HepG2 (cell line): ENCODE measurements around the gene BANP. TPM values are rescaled to one million over a fixed set of nuclear protein-coding genes. Genes with fewer than 3 reads are reported as not detected.

Experiments used
- ATAC-seq: fragments of 200-7000 bp; cut with Tn5 transposase; 3 replicates; pipeline ENCODE4 v1.9.1; 2020; ENCODE audit warnings: mild to moderate bottlenecking, moderate library complexity
- BruUV-seq: library from RNA; stranded (reverse); fragments of 400-500 nt; replicated peaks from 2 replicates; lab custom pipeline; 2021; lab: Mats Ljungman, UMichigan
- CTCF ChIA-PET: fragments of 300-600 bp; formaldehyde crosslinking; extraction: SDS; loops from one replicate; lab custom pipeline; 2021; ENCODE audit warnings: low total read pairs, inconsistent platforms, low intra/inter-chr PET ratio; lab: Yijun Ruan, JAX
- POLR2A ChIA-PET: fragments of 350-600 bp; sonication (Branson Sonifier 250); formaldehyde crosslinking; loops from one replicate; lab custom pipeline; 2020; ENCODE audit warnings: antibody characterized with exemption, inconsistent platforms; lab: Yijun Ruan, JAX
- DNase-seq: peaks from one replicate; pipeline ENCODE4 v3.0.0-alpha.2; 2015; ENCODE audit warnings: low spot score
- FAIRE-seq: peaks from 3 replicates; lab custom pipeline; 2011; peaks lifted over from hg19 to GRCh38; lab: Jason Lieb, UNC
- H2AFZ ChIP-seq: one replicate; pipeline ENCODE4 v1.6.1; 2011; ENCODE audit warnings: low read length, inconsistent platforms
- H3K27ac ChIP-seq: fragments of 300-600 bp; 3 replicates; pipeline ENCODE4 v1.8.0; 2011; ENCODE audit warnings: mixed run types, mild to moderate bottlenecking, mixed read lengths, low read length, inconsistent platforms; ENCODE audit not compliant: insufficient read depth; ENCODE audit errors: extremely low read length
- H3K27me3 ChIP-seq, 2 experiments: fragments of 200-600 bp in 1 of 2; 2 replicates in 1 of 2; 3 replicates in 1 of 2; pipeline versions ENCODE4 v1.6.0 to v1.8.0; 2011; ENCODE audit warnings: low read length in 2 of 2, mild to moderate bottlenecking in 2 of 2, moderate library complexity in 2 of 2, inconsistent platforms in 1 of 2; ENCODE audit not compliant: insufficient read depth in 2 of 2, control insufficient read depth in 1 of 2
- H3K36me3 ChIP-seq, 2 experiments: fragments of 200-600 bp in 1 of 2; replicated peaks in 1 of 2; 2 replicates in 1 of 2; 3 replicates in 1 of 2; pipeline versions ENCODE4 v1.5.1 to v1.8.0; 2011; ENCODE audit warnings: low read length in 2 of 2, inconsistent platforms in 1 of 2; ENCODE audit not compliant: insufficient read depth in 2 of 2, control insufficient read depth in 1 of 2
- H3K4me1 ChIP-seq: 2 replicates; pipeline ENCODE4 v1.5.1; 2012; ENCODE audit warnings: low read length, inconsistent platforms; ENCODE audit not compliant: insufficient read depth
- H3K4me2 ChIP-seq: 2 replicates; pipeline ENCODE4 v1.6.0; 2011; ENCODE audit warnings: low read depth, low read length, inconsistent platforms
- H3K4me3 ChIP-seq, 3 experiments: fragments of 200-600 bp in 1 of 3; sonication (generic), shearing (Covaris generic) in 1 of 3; replicated peaks in 1 of 3; 2 replicates each; pipeline ENCODE4 v1.5.1; 2011 to 2016; ENCODE audit warnings: low read length in 3 of 3, inconsistent platforms in 2 of 3, low read depth in 2 of 3, mild to moderate bottlenecking in 2 of 3, control low read depth in 1 of 3, mixed read lengths in 1 of 3; ENCODE audit not compliant: insufficient read depth in 1 of 3
- H3K79me2 ChIP-seq: one replicate; pipeline ENCODE4 v1.6.1; 2011; ENCODE audit warnings: low read length, inconsistent platforms; ENCODE audit not compliant: insufficient read depth
- H3K9ac ChIP-seq: 2 replicates; pipeline ENCODE4 v1.6.0; 2011; ENCODE audit warnings: mild to moderate bottlenecking, low read depth, low read length, inconsistent platforms; ENCODE audit not compliant: insufficient read depth
- H3K9me3 ChIP-seq: 2 replicates; pipeline ENCODE4 v1.5.1; 2012; ENCODE audit warnings: mild to moderate bottlenecking, low read length
- H4K20me1 ChIP-seq: 2 replicates; pipeline ENCODE4 v1.6.0; 2011; ENCODE audit warnings: inconsistent platforms, mild to moderate bottlenecking, low read length, moderate library complexity; ENCODE audit not compliant: insufficient read depth
- ELF3 ChIP-seq: IDR thresholded peaks from 2 replicates; pipeline ENCODE4 v1.6.1; 2016; ENCODE audit warnings: missing genetic modification reagents, missing compliant biosample characterization
- NFYC ChIP-seq: IDR thresholded peaks from 2 replicates; pipeline ENCODE4 v1.6.1; 2016; ENCODE audit warnings: missing genetic modification reagents, missing compliant biosample characterization
- SALL1 ChIP-seq: sonication (generic); formaldehyde crosslinking; IDR thresholded peaks from 2 replicates; pipeline ENCODE4 v1.8.0; 2022; ENCODE audit warnings: mild to moderate bottlenecking, missing genetic modification reagents
- SRSF9 ChIP-seq: fragments of 200-400 bp; formaldehyde crosslinking; IDR thresholded peaks from 2 replicates; pipeline ENCODE4 v1.6.1; 2018; ENCODE audit warnings: borderline replicate concordance, mild to moderate bottlenecking, low read depth, low read length; ENCODE audit not compliant: insufficient read depth, poor library complexity, severe bottlenecking
- SSRP1 ChIP-seq: IDR thresholded peaks from 2 replicates; pipeline ENCODE4 v1.6.1; 2016; ENCODE audit warnings: control low read depth
- WGBS: methylation state at CpG from one replicate; pipeline ENCODE4 v1.1.6; 2017; ENCODE audit warnings: low lambda C conversion rate; 5-methylcytosine and 5-hydroxymethylcytosine counted together
- in situ Hi-C: cut with HindIII; loops from 2 replicates; pipeline ENCODE4 v1.10.0; 2017; ENCODE audit warnings: low pct_unique_long_range_greater_than_20kb; ENCODE audit not compliant: extremely low pct_ligation_motif_present
- intact Hi-C: fragments of 100-400 bp; cut with micrococcal nuclease; formaldehyde crosslinking; loops from one replicate; pipeline ENCODE4 v1.10.0; 2022; ENCODE audit not compliant: unreplicated experiment
- polyA plus RNA-seq, 8 experiments: library from polyadenylated mRNA; depleted of rRNA in 3 of 8; stranded (reverse) in 7 of 8; unstranded in 1 of 8; fragments of >200 nt; fragmentation: Illumina TruSeq in 4 of 8; extraction: Trizol in 4 of 8; gene quantifications; 2 replicates each; pipeline versions ENCODE4 v1.2.1 to v1.2.3, GENCODE V29; 2011 to 2016; ENCODE audit warnings: low read depth in 4 of 8, missing spikeins in 1 of 8, mixed read lengths in 1 of 8; ENCODE audit not compliant: insufficient read depth in 1 of 8
- total RNA-seq, 5 experiments: library from RNA; depleted of rRNA; stranded (reverse); fragments of >200 nt; fragmentation: Illumina TruSeq; extraction: Trizol; gene quantifications; 2 replicates each; pipeline ENCODE4 v1.2.3, GENCODE V29; 2016; ENCODE audit warnings: low read depth in 1 of 5
- TF ChIP-seq, protein P1 (sequence below): sonication (generic); formaldehyde crosslinking; conservative IDR thresholded peaks from 2 replicates; pipeline ENCODE4 v1.8.0; 2022; ENCODE audit warnings: low read depth, missing genetic modification reagents

Gene BANP
- total and polyA plus RNA-seq, 2 of the 13 experiments (the other 11 are each of a cell fraction or from before 2014, with no cell fraction given), result 20.2 to 23.8 TPM

DNA sequence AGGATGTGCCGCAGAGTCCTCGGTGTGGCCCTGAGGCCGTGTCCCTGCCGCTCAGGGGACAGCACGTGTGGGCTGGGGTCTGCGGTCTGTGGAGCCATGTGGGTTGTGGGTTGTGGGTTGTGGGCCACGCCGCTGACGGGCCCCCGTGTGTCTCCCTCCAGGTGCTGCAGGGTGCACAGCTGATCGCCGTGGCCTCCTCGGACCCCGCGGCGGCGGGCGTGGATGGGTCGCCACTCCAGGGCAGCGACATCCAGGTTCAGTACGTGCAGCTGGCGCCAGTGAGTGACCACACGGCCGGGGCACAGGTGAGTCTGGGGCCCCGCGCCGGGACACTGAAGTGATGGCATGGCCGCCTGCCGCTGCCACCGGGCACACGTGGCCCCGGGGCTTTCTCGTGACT lies 120.7 kb downstream of the BANP start (continued):
- TF ChIP-seq, protein P1, sequence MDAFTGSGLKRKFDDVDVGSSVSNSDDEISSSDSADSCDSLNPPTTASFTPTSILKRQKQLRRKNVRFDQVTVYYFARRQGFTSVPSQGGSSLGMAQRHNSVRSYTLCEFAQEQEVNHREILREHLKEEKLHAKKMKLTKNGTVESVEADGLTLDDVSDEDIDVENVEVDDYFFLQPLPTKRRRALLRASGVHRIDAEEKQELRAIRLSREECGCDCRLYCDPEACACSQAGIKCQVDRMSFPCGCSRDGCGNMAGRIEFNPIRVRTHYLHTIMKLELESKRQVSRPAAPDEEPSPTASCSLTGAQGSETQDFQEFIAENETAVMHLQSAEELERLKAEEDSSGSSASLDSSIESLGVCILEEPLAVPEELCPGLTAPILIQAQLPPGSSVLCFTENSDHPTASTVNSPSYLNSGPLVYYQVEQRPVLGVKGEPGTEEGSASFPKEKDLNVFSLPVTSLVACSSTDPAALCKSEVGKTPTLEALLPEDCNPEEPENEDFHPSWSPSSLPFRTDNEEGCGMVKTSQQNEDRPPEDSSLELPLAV (CRISPR knock-in tag), result no peak
- TF ChIP-seq SRSF9, result no peak
- no peak for TF ChIP-seq ELF3 (CRISPR knock-in tag)
- TF ChIP-seq NFYC (CRISPR knock-in tag), result no peak
- no peak for TF ChIP-seq SALL1 (CRISPR knock-in tag)

DNA sequence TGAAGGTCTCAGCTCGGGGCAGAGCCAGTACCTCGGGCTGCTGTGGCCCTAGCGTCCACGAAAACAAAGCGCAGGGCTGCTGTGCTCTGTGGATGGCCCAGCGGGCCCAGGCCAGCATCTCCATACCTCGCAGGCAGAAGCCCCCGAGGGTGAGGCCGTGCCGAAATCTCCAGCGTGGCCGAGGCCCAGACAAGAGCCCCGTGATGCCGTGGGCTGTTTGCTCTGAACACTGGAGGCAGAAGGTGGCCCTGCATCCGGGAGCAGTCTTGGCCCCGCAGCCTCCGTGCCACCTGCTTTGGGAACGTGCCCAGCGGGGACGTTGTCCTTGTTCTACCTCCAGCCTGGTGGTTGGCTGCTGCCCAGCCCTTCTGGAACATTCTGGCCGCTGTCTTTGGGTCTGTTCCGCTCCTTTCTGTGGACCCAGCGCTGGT lies 121.4 kb downstream of the BANP start:
- no peaks in the 10 kb centered on the region for H3K9me3 ChIP-seq
- no peak for DNase-seq
- intact Hi-C loops, result no loop called here
- POLR2A ChIA-PET, result no interaction called here
- WGBS, result 95% methylated on average over 15 of the region's 23 CpGs
- H4K20me1 ChIP-seq, result no peaks in the 10 kb centered on the region
- no TSS peak for BruUV-seq
- no peak overlapping the region for H3K4me3 ChIP-seq
- CTCF ChIA-PET, result no interaction called here
- no peak overlapping the region for H2AFZ ChIP-seq
- H3K36me3 ChIP-seq, result peaks cover 20 to 38% of the 10 kb centered on the region in 2 experiments; a peak in 4 of 5 replicates
- H3K27me3 ChIP-seq, result no peaks in the 10 kb centered on the region
- no peak for TF ChIP-seq SSRP1 (CRISPR knock-in tag)
- TF ChIP-seq, all 625 proteins: peak for 0
- Histone ChIP-seq H3K27ac (no peak overlapping the region), H3K4me2 (no peak overlapping the region), H3K9ac (no peak overlapping the region), H3K4me1 (no peaks in the 10 kb centered on the region), H3K79me2 (no peaks in the 10 kb centered on the region)
- ATAC-seq (no peak), FAIRE-seq (no peak)
- in situ Hi-C loops, result no loop called here
